SW480 (cell line): ENCODE data around the gene ALDH4A1.

Source experiments
- DNase-seq: peaks from one replicate; pipeline ENCODE4 v3.0.0-alpha.2; 2016; ENCODE audit warnings: low spot score

The ALDH4A1 gene

DNA sequence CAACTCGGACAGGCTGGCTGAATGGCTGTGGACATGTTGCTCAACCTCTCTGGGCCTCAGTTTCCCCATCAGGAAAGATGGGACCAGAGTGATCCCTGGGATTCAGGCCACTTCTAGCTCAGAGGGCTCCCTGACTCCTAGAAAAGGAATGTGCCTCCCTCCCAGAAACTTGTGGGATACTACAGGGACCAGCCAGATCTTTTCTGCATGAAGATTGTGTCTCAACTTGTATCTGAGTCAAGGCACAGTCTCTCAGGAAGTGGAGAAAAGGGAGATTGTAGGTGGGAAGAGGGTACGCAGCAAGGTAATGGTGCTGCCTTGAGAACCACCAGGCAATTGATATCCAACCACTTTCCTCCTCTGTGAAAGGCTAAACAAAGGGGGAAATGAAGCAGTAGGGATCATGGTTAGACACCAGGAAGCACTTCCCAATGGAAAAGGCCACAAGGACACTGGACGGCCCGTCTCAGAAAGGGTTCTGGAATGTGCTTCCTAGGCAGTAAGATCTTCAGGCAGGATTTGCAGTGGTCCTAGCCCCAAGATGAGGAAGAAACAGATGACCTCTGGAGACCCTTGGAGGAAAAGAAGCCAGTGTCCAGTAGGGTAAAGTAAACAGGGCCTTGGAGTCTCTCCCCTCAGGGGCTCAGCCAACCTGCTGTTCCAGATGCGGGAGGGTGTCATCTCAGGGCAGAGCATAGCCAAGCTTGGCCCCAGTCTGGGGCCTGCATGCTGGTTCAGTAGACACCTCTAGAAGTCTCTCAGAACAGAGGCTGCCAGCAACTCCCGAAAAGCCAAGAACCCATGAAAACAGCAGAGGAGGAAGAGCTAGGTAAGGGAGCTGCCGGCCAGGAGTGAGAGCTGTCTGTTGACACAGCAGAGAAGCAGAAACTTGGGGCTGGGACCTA, 37.3 kb upstream of the ALDH4A1 start:
- no peak for DNase-seq

DNA sequence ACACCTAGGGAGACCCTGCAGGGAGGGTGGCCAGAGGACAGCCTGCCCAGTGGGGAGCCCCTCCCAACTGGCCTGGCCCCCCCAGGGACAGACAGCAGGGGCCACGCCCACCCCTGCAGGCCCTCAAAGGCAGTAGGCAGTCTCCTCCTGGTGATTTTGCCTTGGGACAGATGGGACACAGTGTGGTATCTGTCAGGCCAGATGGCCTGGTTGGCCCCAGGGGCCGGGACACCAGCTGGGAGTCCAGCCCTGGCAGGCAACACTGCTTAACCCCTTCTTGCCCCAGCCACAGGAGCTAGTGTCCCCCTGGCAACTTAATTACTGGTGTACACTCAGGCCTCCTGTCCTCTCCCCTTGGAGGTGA, 36.3 kb upstream of the ALDH4A1 start:
- DNase-seq = no peak

DNA sequence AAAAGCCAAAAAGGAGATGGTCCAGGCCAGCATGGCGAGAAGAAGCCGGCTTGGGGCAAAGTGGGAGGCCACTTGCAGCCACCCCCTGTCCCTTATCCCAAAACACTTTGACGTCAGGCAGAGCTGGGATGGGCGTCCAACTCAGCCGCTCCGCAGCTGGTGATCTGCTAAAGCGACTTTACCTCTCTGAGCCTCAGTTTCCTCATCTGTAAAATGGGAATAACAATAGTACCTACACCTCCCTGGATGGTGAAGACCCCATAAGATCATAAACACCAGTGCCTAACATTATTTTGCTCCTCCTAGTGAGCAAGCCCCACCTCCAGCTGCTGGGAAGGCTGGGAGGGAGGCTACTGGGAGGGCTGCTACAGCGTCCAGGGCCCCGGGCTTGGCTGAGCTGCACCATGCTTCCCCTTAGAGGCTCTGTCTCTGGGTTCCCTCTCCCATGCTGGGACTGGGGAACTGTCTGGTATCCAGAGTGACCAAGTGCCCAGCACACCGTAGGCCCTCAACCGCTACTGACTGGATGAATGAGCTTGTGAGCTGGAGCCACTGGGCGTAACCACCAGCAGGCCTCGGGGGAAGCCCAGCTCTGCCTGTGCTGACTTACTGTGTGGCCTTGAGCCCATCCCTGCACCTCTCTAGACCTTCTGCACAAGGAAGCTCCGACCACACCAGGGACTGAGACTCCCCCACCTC, 35.8 kb upstream of the ALDH4A1 start:
- DNase-seq = no peak

DNA sequence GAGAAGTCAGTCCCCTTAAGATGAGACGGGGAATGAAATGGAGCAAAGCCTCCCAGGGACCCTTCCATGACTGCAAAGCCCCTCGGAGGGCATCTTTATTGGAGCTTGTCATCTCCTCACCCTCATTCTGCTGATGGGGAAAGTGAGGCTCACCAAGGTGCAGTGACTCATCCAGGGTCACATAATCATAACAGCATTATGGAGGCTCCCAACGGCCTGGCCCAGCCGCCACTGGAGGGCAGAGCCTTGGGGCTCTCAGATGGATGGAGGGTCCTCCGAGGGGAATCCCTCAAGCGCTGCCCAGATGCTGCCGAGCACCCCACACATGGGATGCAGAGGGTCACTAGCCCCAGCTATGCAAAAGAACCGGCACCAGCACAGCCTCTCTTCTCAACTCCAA, 35.2 kb upstream of the ALDH4A1 start:
- no peak for DNase-seq

DNA sequence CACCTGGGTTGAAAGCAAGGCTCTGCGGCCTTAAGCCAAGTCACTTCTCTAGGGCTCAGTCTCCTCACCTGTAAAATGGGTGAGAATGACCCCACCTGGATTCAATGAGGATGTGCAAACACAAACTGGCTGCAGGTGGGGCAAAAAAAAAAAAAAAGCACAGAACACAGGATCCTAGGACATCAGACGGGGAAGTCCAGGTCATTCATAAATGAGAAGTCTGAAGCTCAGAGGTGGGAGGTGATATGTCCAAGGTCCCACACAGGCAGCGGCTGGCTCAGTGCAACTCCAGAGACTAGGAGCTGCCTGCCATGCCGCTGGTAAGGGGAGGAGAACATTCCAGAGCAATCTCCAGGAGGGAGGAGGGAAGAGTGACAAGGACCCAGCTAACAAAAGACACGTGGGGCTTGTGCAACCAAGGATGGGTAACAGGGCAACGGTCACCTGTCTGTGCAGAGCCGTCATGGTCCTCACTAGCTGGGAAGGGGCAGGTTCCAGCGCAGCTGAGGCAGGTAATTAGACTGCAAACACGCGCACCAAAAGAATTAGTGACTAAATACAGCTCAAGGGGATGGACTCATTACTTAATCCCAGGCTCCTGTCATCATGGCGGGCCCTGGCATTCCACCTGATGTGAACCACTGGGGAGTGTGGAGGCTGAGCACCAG, 34.6 kb upstream of the ALDH4A1 start:
- no peak for DNase-seq

DNA sequence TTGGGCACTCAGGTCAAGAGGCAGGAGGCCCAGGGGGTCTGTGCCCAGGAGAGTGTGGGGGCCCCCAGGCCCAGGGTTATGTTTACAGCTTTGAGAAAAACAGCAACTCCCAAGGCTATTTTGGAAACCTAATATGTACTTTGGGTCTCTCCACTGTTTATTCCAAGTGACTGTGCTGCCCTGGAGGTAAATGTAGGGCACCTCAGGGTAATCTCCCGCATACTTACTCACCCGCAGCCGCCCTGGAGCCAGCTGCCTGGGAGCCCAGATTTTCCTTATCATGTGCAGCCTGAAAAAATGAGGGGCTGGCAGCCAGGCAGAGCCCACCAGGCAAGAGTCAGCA, 34.1 kb upstream of the ALDH4A1 start:
- no peak for DNase-seq

DNA sequence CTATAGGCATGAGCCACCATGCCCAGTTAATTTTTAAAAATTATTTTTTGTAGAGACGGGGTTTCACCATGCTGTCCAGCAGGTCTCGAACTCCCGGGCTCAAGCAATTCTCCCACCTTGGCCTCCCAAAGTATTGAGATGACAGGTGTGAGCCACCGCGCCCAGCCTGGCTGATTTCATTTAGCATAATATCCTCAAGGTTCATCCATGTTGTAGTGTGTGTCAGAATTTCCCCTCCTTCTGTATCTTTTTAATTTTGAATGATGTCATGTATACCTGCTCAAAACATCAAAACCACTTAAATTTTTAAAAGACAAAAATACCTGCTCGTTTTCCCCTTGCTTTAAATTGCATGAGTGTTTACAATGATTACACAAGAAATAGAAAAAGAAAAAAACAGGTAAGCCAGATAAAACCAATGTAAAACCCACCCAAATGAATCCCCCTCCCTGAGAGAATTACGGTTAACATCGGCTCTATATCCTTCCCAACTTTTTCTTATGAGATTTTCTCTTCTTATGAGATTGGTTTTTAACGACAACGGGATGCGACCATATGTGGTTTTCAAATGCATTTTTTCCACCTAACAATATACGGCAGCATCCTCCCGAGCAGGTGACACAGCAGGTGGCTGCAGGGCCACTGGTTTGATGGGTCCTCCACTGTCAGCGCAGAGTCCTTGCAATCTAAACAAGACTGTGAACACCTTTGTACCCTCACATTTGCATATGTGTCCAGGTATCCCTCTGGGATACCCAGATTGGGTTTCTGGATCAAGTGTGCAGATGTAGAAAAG, 32.0 kb upstream of the ALDH4A1 start:
- DNase-seq = no peak

DNA sequence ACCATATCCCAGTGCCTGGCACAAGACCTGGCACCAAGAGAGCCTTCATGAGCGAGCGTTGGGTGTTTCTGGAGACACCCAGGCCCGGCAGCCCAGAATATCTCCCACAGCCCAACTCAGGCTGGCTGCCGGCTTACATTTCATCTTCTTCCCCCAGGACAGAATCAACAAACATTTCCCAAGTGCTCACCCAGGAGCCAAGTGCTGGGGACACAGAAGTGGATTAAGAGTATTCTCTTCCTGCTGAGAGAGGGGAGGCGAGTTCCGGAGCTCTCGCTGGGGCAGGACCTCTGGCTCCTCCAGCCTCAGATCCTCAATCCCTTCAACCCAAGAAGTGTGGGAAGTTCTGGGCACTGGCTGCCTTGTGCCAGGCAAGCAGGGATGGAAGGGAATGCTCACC, 30.5 kb upstream of the ALDH4A1 start:
- no peak for DNase-seq

DNA sequence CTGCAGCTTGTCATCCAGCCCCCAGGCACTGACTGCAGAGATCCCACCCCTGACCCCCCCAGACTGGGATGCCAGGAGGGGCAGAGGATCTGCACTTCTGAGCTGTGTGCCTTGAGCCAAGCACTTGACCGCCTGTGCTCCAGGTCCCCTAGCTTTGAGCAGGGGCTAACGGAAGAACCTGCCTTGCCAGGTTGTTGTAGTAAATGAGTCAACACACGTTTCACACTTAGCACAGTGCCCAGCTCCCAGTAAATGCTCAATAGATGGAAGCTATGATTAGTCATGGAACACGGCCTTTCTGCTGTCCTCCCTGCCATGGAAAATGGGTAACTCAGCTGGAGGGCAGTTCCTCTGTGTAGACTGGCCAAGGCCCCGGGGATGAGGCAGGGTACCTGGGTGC, 30.0 kb upstream of the ALDH4A1 start:
- no peak for DNase-seq

DNA sequence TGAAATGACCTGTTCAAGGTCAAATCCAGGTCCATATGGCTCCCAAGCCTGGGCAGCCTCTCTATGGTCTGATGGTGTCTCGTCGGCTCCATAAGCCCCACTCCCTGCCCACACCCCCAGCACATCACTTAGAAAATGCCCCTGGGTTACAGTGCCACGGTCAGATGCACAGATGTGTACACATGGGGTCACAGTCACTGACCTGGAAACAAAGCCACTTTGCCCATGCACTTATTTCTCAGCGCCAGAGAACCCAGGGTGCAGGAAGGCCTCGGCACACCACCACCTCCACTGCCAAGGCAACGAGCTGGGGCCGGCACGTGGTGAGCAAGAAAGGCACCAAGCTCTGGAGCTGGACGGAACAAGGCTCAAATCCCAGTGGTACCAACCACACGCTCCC, 29.4 kb upstream of the ALDH4A1 start:
- DNase-seq = no peak

DNA sequence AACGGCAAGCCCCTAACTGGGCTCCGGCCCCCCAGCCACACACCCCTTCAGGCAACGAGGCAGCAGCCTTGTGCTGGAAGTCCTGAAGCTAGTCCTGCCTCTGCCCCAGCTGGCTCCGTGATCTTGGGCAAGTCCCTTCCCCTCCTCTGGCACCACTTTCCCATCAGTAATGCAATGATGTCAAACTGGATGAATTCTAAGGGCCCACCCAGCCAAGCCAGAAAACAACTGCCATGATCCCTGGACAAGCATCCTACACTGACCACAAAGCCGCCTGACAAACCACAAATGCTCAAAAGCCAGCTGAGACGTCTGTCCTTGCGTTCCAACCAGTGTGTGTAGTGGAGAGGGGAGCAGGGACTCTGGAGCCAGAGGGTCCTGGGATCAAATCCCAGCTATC, 27.3 kb upstream of the ALDH4A1 start:
- DNase-seq = no peak

DNA sequence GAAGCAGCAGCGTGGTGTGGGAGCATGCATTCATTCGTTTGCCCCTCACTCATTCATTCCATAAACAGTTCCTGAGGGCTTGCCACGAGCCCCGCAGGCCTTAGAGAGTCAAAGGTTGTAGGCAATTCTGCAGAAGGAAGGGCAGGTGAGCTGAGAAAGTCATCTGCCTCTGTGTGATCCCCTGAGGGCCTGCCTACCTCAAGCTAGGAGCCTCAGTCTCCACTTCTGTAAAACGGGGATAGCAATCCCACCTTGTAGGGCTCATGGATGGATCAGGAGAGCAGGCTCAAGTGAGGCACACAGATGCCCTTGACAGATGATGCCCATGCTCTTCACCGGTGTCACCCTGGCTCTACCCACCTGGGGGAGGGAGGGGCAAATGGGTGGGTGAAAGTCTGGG, 26.6 kb upstream of the ALDH4A1 start:
- DNase-seq = no peak

DNA sequence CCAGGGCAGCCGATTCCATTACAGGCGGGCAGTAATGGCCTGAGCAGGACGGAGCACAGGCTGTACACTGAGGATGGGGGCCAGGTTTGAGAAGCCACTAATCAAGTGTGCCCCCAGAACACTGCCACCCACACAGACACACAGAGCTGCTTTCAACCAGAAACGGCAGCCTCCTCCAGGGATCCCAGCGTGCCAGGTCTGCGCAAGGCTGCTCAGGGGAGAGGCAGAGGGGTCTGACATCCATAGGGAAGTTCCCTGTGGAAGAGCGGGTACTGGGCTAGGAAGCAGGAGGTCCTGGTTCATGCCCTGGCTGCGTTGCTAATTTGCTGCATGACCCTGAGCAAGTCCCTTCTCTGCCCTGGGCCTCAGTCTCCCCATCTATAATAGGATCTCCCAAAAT, 26.1 kb upstream of the ALDH4A1 start:
- DNase-seq = no peak

DNA sequence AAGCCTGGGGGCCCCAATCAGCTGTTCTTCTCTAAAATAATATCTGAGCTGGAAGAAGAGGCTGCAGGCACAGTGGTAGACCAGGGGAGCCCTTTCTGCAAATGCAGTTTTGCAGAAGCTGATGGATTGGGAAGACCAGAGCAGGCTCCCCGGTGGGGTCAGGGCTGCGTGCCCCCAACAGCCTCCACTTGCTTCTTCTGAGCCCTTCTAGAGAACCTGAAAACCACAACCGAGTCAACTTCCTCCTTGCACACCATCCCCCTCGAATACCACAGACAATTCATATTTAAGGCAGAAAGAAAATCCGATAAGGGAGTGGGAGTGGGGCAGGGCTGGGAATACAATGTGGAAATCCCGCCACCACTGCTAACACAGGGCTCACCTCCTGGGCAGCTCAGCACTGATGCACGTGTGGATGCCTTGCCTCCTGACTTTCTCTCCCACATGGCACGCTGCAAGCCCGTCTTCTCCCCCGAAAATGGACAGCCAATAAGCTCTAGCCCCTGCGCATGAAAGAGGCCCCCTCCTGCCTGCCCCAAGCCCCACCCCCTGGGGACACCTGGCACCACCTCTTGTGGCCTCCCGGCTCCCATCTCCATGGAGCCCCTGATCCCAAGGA, 25.4 kb upstream of the ALDH4A1 start:
- no peak for DNase-seq

DNA sequence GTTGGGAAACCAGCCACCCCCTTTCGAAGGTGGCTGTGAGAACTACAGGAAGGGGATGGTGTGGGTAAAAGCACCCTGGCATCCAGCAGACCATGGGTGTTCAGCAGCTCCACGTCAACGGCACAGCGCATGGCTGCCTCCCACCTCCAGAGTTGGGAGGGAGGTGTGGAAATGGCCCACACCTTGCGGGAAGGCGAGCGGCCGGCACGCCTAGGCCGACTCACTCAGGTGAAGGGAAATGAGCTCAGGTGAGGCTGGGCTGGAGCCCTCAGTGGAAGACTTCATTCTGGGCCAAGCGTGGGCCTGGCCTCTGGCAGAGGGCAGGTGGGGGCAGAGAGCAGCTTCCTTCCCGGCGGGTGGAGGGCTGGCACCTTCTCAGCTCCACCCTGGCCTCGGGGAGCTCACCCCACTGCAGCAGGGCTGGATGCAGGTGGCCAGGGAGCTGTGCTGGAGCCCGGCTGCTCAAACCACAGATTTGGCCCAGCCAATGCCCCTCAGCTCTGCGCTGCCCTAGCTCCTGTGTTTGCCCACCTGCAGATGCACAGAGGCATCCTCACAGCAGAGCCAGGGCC, 24.8 kb upstream of the ALDH4A1 start:
- no peak for DNase-seq

DNA sequence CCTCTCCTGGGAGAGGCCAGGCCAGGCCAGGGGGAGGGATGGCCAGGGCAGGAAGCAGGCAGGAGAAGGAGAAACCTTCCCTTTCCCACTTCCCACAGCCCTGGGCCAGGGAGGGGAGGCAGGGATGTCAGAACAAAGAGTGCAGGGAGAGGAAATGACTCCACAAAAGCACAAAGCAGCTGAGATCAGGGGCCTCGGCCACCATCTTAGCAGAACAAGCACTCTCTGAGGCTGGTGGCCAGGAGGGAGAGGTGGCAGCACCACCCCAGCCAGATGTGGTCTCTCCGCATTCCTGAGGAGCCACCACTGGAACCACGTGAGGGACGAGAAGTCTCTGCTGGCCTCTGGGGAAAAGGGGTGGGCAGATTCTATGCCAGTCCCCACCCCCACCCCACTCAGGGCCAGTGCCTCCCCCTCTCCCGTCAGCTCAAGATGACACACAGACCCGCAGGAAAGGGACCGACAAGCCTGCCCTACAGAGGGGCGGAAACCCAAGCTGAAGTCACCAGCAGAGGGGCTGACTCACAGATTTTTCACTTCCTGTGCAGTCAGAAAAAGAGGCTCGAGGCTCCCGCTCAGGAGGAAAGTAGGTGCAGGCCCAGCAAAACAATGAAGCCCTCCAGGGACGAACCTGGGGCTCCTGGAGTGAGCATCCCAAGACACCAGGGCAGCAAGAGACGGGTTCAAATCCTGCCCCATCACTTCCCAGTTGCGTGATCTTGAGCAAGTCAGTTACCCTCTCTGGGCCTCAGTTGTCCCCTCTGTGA, 24.1 kb upstream of the ALDH4A1 start:
- DNase-seq = peak; percentile 91

DNA sequence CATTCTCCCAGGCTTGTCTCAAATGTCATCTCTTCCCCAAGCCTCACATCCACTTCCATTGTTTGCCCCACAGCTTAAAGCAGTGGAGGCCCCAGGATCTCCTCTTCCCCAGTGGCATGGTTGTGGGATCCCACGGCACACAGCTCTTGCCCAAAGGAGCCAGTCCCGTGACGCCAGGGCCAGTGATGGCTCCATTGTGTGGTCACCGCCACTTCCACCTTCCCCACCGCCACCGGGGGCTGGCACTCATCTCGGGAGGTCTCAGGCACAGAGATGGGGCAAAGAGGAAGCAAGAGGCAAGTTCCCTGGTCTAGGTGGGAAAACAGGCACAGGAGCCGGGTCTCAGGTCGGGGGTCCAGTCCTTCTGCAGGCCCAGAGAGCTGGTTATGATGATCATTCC, 22.9 kb upstream of the ALDH4A1 start:
- no peak for DNase-seq

DNA sequence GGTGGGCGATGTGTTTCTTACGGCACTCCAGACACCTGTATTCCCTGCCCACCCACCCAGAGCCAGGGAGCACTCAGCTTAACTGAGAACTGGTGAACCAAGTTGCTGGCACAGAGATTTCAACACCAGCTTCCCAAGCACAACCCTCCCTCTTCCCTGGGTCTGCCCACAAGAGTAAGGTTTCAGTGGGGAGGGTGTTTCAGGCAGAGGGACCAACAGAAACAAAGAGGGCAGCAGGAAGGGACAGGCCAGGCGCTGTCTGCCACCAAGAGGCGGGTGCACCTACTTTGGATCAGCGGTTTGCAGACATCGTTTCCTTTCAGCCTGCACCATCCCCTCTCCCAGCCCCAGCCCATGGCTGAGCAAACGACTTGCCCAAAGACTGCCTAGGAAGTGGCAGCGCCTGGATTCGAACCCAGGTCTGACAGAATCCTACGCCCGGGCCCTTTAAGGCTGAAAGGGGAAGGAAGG, 21.9 kb upstream of the ALDH4A1 start:
- no peak for DNase-seq

DNA sequence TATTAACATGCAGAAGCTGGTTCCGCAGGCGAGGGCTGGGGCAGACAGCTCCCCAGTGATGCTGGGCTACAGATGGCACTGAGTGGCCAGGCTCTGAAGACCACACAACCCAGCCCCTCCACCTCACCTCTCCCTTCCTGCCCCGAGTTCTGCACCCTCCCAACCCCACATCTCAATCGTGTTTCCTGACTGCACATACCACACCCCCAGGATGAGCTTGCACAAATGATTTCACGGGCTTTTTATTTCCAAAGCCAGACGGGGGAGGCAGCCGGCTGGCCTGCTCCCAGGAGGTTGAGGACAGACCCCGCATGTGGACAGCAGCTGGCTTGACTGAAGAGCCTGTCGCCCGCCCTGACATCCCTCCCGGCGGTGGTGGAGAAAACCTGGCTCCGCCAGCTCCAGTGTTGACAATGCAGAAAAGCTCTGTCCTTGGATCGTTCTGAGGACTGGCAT, 21.4 kb upstream of the ALDH4A1 start:
- DNase-seq = no peak
